Measurements from ENCODE around the gene SUPT6H. TPM values are rescaled to one million over a fixed set of nuclear protein-coding genes. Genes with fewer than 3 reads are reported as not detected.
"Not testable (repeated sequence)": the region's sequence is repeated elsewhere in the genome, so short reads cannot be mapped to it uniquely, and the experiment has no call there.

The SUPT6H gene
- total RNA-seq, 6 experiments from 2014 or later: 72.7 to 79.7 (median 74.0) TPM

GRCh38 chr17:28734712-28735241 is 72.8 kb downstream of the SUPT6H start:
- Mint-ChIP-seq H3K27ac (no peak overlapping the region), H3K27me3 (ENCODE audit: insufficient read depth) (no peaks in the 10 kb centered on the region; the same call in 1 of the 2 replicates), H3K36me3 (ENCODE audit: low read depth) (peaks cover 3% of the 10 kb centered on the region), H3K9me3 (peaks cover 5% of the 10 kb centered on the region), H3K4me1 (ENCODE audit: low read depth) (peaks cover 9% of the 10 kb centered on the region), H3K4me3 (no peak overlapping the region)
- DNase-seq: no peak
- TF ChIP-seq CTCF (IDR thresholded peaks at IDR 0.05): no peak

GRCh38 chr17:28735242-28735722 is 73.3 kb downstream of the SUPT6H start:
- no peak for DNase-seq
- no peak overlapping the region for H3K27ac Mint-ChIP-seq
- H3K4me3 Mint-ChIP-seq: no peak overlapping the region
- peaks cover 11% of the 10 kb centered on the region for H3K4me1 Mint-ChIP-seq (ENCODE audit: low read depth)
- no peak for TF ChIP-seq CTCF (IDR thresholded peaks at IDR 0.05)
- peaks cover 5% of the 10 kb centered on the region for H3K36me3 Mint-ChIP-seq (ENCODE audit: low read depth)
- H3K9me3 Mint-ChIP-seq: peaks cover 8% of the 10 kb centered on the region
- H3K27me3 Mint-ChIP-seq (ENCODE audit: insufficient read depth): no peaks in the 10 kb centered on the region; the same call in 1 of the 2 replicates

GRCh38 chr17:28735913-28736769 is 74.1 kb downstream of the SUPT6H start:
- peaks cover 11% of the 10 kb centered on the region for H3K4me1 Mint-ChIP-seq (ENCODE audit: low read depth)
- H3K9me3 Mint-ChIP-seq; H3K4me3 Mint-ChIP-seq; DNase-seq; H3K27me3 Mint-ChIP-seq (ENCODE audit: insufficient read depth); H3K27ac Mint-ChIP-seq: not testable (repeated sequence)
- peaks cover 10% of the 10 kb centered on the region for H3K36me3 Mint-ChIP-seq (ENCODE audit: low read depth)

GRCh38 chr17:28737316-28737715 is 75.3 kb downstream of the SUPT6H start:
- no peak overlapping the region for H3K4me3 Mint-ChIP-seq
- H3K4me1 Mint-ChIP-seq (ENCODE audit: low read depth): peaks cover 11% of the 10 kb centered on the region
- peaks cover 8% of the 10 kb centered on the region for H3K9me3 Mint-ChIP-seq
- no peak for TF ChIP-seq CTCF (IDR thresholded peaks at IDR 0.05)
- DNase-seq: no peak
- no peaks in the 10 kb centered on the region; the same call in 1 of the 2 replicates for H3K27me3 Mint-ChIP-seq (ENCODE audit: insufficient read depth)
- no peak overlapping the region for H3K27ac Mint-ChIP-seq
- peaks cover 10% of the 10 kb centered on the region for H3K36me3 Mint-ChIP-seq (ENCODE audit: low read depth)

- no peak overlapping the region for H3K27ac Mint-ChIP-seq
- peaks cover 10% of the 10 kb centered on the region for H3K36me3 Mint-ChIP-seq (ENCODE audit: low read depth)
- no peaks in the 10 kb centered on the region; the same call in 1 of the 2 replicates for H3K27me3 Mint-ChIP-seq (ENCODE audit: insufficient read depth)
- H3K4me3 Mint-ChIP-seq: no peak overlapping the region
- peaks cover 8% of the 10 kb centered on the region for H3K9me3 Mint-ChIP-seq
- DNase-seq: no peak
- TF ChIP-seq CTCF (IDR thresholded peaks at IDR 0.05): no peak
- peaks cover 14% of the 10 kb centered on the region for H3K4me1 Mint-ChIP-seq (ENCODE audit: low read depth)
Observed at GRCh38 chr17:28737770-28738679, 76.0 kb downstream of the SUPT6H start.

All from HFFc6 (cell line).